Measurements from ENCODE around the gene DHDDS.

Gene DHDDS

GRCh38 chr1:26520339-26520738 lies 88.2 kb downstream of the DHDDS start:
- no peak overlapping the region for H3K4me2 ChIP-seq (ENCODE audit: insufficient read depth, low read length, poor library complexity, severe bottlenecking)
- no peak overlapping the region for H2BK5ac ChIP-seq (ENCODE audit: low read length)
- WGBS, 2 donors (ENCODE audit: extremely low coverage in 2 of 2, insufficient read length in 2 of 2, insufficient replicate concordance in 1 of 2), result no CpG with 5 or more reads among the region's 5 CpGs
- no peak overlapping the region for H4K91ac ChIP-seq (ENCODE audit: low read depth, low read length, poor library complexity)
- no peak overlapping the region for H2BK12ac ChIP-seq (ENCODE audit: low read length)
- no peak overlapping the region for H3K23ac ChIP-seq (ENCODE audit: low read depth, low read length, poor library complexity)
- no peak overlapping the region for H2BK120ac ChIP-seq (ENCODE audit: low read depth, low read length)
- H3K36me3 ChIP-seq (replicated peaks in 1 of 2; ENCODE audit: control insufficient read depth in 2 of 2, insufficient read depth in 2 of 2, low read length in 2 of 2), result no peaks in the 10 kb centered on the region
- no peak overlapping the region for H3K4ac ChIP-seq (ENCODE audit: low read length)
- no peak overlapping the region for H2AFZ ChIP-seq (ENCODE audit: low read length)
- DNase-seq (ENCODE audit: low spot score), result no peak
- peaks cover 0 to 3% of the 10 kb centered on the region in 2 donors for H3K4me1 ChIP-seq (ENCODE audit: control insufficient read depth in 2 of 2, insufficient read depth in 1 of 2, low read depth in 1 of 2, low read length in 2 of 2)
- no peak overlapping the region for H3K27ac ChIP-seq (replicated peaks; ENCODE audit: low read length)
- no peak overlapping the region for H2AK5ac ChIP-seq (ENCODE audit: low read depth, low read length)
- no peaks in the 10 kb centered on the region for H3K9me3 ChIP-seq (replicated peaks in 1 of 2; ENCODE audit: control insufficient read depth in 2 of 2, insufficient read depth in 1 of 2, low read depth in 1 of 2, low read length in 2 of 2)
- H3K4me3 ChIP-seq (ENCODE audit: low read length in 2 of 2), result no peak overlapping the region
- H3K9ac ChIP-seq (ENCODE audit: low read depth, low read length, poor library complexity), result no peak overlapping the region
- H3K27me3 ChIP-seq (ENCODE audit: control insufficient read depth in 3 of 3, insufficient read depth in 3 of 3, low read depth in 1 of 3, low read length in 3 of 3), result peaks cover 0 to 14% (median 0%) of the 10 kb centered on the region in 3 experiments
- H4K8ac ChIP-seq (ENCODE audit: low read depth, low read length), result no peak overlapping the region
- H3K79me1 ChIP-seq (ENCODE audit: low read depth, low read length), result no peaks in the 10 kb centered on the region
- no peak overlapping the region for H3K18ac ChIP-seq (ENCODE audit: low read length)
- no peak overlapping the region for H2BK15ac ChIP-seq (ENCODE audit: low read length)
- no peak overlapping the region for H3K14ac ChIP-seq (ENCODE audit: low read length)
